Measurements from ENCODE around the gene PSG5. TPM values are rescaled to one million over a fixed set of nuclear protein-coding genes. Genes with fewer than 3 reads are reported as not detected.
"Not testable (repeated sequence)": the region's sequence is repeated elsewhere in the genome, so short reads cannot be mapped to it uniquely, and the experiment has no call there.

PSG5 gene
- polyA plus RNA-seq, 1 donor from 2014 or later, result not detected

GRCh38 chr19:43224855-43225253, 38.5 kb upstream of the PSG5 start:
- no peaks in the 10 kb centered on the region for H3K9me3 ChIP-seq (ENCODE audit: low read length)
- H3K36me3 ChIP-seq (ENCODE audit: insufficient read depth, low read length), result no peaks in the 10 kb centered on the region
- H3K27me3 ChIP-seq (ENCODE audit: insufficient read depth, low read depth, low read length), result no peaks in the 10 kb centered on the region
- H3K9ac ChIP-seq (ENCODE audit: low read length), result no peak overlapping the region
- no peaks in the 10 kb centered on the region for H4K20me1 ChIP-seq (ENCODE audit: insufficient read depth)
- no peaks in the 10 kb centered on the region for H3K9me2 ChIP-seq (ENCODE audit: insufficient read depth, low read length)
- H3K4me2 ChIP-seq (ENCODE audit: low read length), result no peak overlapping the region
- no peak overlapping the region for H2AFZ ChIP-seq (ENCODE audit: low read depth, low read length)
- no peak overlapping the region for H3K27ac ChIP-seq (ENCODE audit: low read length)
- H3K79me2 ChIP-seq (replicated peaks; ENCODE audit: insufficient read depth, low read length), result no peaks in the 10 kb centered on the region
- no peak overlapping the region for H3K4me3 ChIP-seq (ENCODE audit: low read length)
- no peaks in the 10 kb centered on the region for H3F3A ChIP-seq (ENCODE audit: insufficient read depth, low read length, poor library complexity, severe bottlenecking)
- TF ChIP-seq SMC3 (conservative IDR thresholded peaks at IDR 0.05; ENCODE audit: poor library complexity) (no peak), TAF1 (IDR thresholded peaks at IDR 0.05; ENCODE audit: low read depth) (no peak), RAD21 (conservative IDR thresholded peaks at IDR 0.05) (no peak), EP300 (conservative IDR thresholded peaks at IDR 0.05; ENCODE audit: poor library complexity, severe bottlenecking) (no peak), CTCF (IDR thresholded peaks at IDR 0.05; ENCODE audit: poor library complexity, severe bottlenecking) (no peak), REST (IDR thresholded peaks at IDR 0.05; ENCODE audit: borderline replicate concordance) (no peak), MXI1 (conservative IDR thresholded peaks at IDR 0.05; ENCODE audit: poor library complexity, severe bottlenecking) (no peak)

- not testable (repeated sequence) for H3K27ac ChIP-seq (ENCODE audit: low read length); H3K9me3 ChIP-seq (ENCODE audit: low read length); H3K36me3 ChIP-seq (ENCODE audit: insufficient read depth, low read length); H3K4me3 ChIP-seq (ENCODE audit: low read length); H3F3A ChIP-seq (ENCODE audit: insufficient read depth, low read length, poor library complexity, severe bottlenecking); H3K9me2 ChIP-seq (ENCODE audit: insufficient read depth, low read length); H3K27me3 ChIP-seq (ENCODE audit: insufficient read depth, low read depth, low read length); H3K79me2 ChIP-seq (replicated peaks; ENCODE audit: insufficient read depth, low read length); H3K9ac ChIP-seq (ENCODE audit: low read length); H2AFZ ChIP-seq (ENCODE audit: low read depth, low read length); H4K20me1 ChIP-seq (ENCODE audit: insufficient read depth); H3K4me2 ChIP-seq (ENCODE audit: low read length)
Measured at GRCh38 chr19:43224201-43224854, 38.0 kb upstream of the PSG5 start.

- H3K9me2 ChIP-seq (ENCODE audit: insufficient read depth, low read length); H3K9me3 ChIP-seq (ENCODE audit: low read length): not testable (repeated sequence)
Measured at GRCh38 chr19:43221891-43222290, 35.6 kb upstream of the PSG5 start.

GRCh38 chr19:43219136-43219535, 32.8 kb upstream of the PSG5 start:
- not testable (repeated sequence) for H3K9ac ChIP-seq (ENCODE audit: low read length); H3K4me3 ChIP-seq (ENCODE audit: low read length); H3K36me3 ChIP-seq (ENCODE audit: insufficient read depth, low read length); H2AFZ ChIP-seq (ENCODE audit: low read depth, low read length); H3K9me3 ChIP-seq (ENCODE audit: low read length); H3K79me2 ChIP-seq (replicated peaks; ENCODE audit: insufficient read depth, low read length); H3K27me3 ChIP-seq (ENCODE audit: insufficient read depth, low read depth, low read length); H3K4me2 ChIP-seq (ENCODE audit: low read length); H3F3A ChIP-seq (ENCODE audit: insufficient read depth, low read length, poor library complexity, severe bottlenecking); H4K20me1 ChIP-seq (ENCODE audit: insufficient read depth); H3K27ac ChIP-seq (ENCODE audit: low read length); H3K9me2 ChIP-seq (ENCODE audit: insufficient read depth, low read length)

More at GRCh38 chr19:43221891-43222290, 35.6 kb upstream of the PSG5 start:
- H3K9ac ChIP-seq (ENCODE audit: low read length); H3K4me2 ChIP-seq (ENCODE audit: low read length); H4K20me1 ChIP-seq (ENCODE audit: insufficient read depth); H3K27ac ChIP-seq (ENCODE audit: low read length); H3F3A ChIP-seq (ENCODE audit: insufficient read depth, low read length, poor library complexity, severe bottlenecking); H3K27me3 ChIP-seq (ENCODE audit: insufficient read depth, low read depth, low read length); H2AFZ ChIP-seq (ENCODE audit: low read depth, low read length); H3K4me3 ChIP-seq (ENCODE audit: low read length); H3K79me2 ChIP-seq (replicated peaks; ENCODE audit: insufficient read depth, low read length); H3K36me3 ChIP-seq (ENCODE audit: insufficient read depth, low read length): not testable (repeated sequence)

GRCh38 chr19:43215881-43216280, 29.5 kb upstream of the PSG5 start:
- H3K9me3 ChIP-seq (ENCODE audit: low read length), result not testable (repeated sequence)

More at GRCh38 chr19:43215881-43216280, 29.5 kb upstream of the PSG5 start:
- not testable (repeated sequence) for H3K79me2 ChIP-seq (replicated peaks; ENCODE audit: insufficient read depth, low read length); H3K9me2 ChIP-seq (ENCODE audit: insufficient read depth, low read length); H3K4me3 ChIP-seq (ENCODE audit: low read length); H3K4me2 ChIP-seq (ENCODE audit: low read length); H3K36me3 ChIP-seq (ENCODE audit: insufficient read depth, low read length); H3K27ac ChIP-seq (ENCODE audit: low read length); H3K9ac ChIP-seq (ENCODE audit: low read length); H2AFZ ChIP-seq (ENCODE audit: low read depth, low read length); H3K27me3 ChIP-seq (ENCODE audit: insufficient read depth, low read depth, low read length); H4K20me1 ChIP-seq (ENCODE audit: insufficient read depth); H3F3A ChIP-seq (ENCODE audit: insufficient read depth, low read length, poor library complexity, severe bottlenecking)
